Progenitor cell of endocrine pancreas (in vitro differentiated cells): Measurements from ENCODE around the gene PANX3. TPM values are rescaled to one million over a fixed set of nuclear protein-coding genes. Genes with fewer than 3 reads are reported as not detected.

ENCODE experiments used
- DNase-seq: peaks from one replicate; pipeline ENCODE4 v3.0.0; 2021; ENCODE audit warnings: low spot score; ENCODE audit not compliant: unreplicated experiment
- H3K27ac Mint-ChIP-seq: 2 replicates; pipeline ENCODE4 v1.8.0; 2021; ENCODE audit warnings: mild to moderate bottlenecking, moderate library complexity, mixed read lengths
- H3K27me3 Mint-ChIP-seq: 2 replicates; pipeline ENCODE4 v1.8.0; 2021; ENCODE audit warnings: mixed read lengths
- H3K36me3 Mint-ChIP-seq: 2 replicates; pipeline ENCODE4 v1.8.0; 2022; ENCODE audit warnings: mixed read lengths; ENCODE audit not compliant: insufficient read depth
- H3K4me1 Mint-ChIP-seq: 2 replicates; pipeline ENCODE4 v1.8.0; 2021; ENCODE audit warnings: low read depth, mixed read lengths
- H3K4me3 Mint-ChIP-seq: 2 replicates; pipeline ENCODE4 v1.8.0; 2021; ENCODE audit warnings: low read depth, mild to moderate bottlenecking, moderate library complexity, mixed read lengths
- H3K9me3 Mint-ChIP-seq: 2 replicates; pipeline ENCODE4 v1.8.0; 2021; ENCODE audit warnings: low read depth, mixed read lengths
- CTCF ChIP-seq: fragments of 200-600 bp; sonication (generic); IDR thresholded peaks from one replicate; pipeline ENCODE4 v1.5.0; 2021; ENCODE audit warnings: antibody characterized with exemption, mild to moderate bottlenecking; ENCODE audit not compliant: unreplicated experiment
- long read RNA-seq: library from polyadenylated mRNA; unstranded; transcript quantifications from one replicate; pipeline ENCODE4 v2.0.0, GENCODE V29; 2020
- total RNA-seq: library from RNA; stranded (reverse); gene quantifications from 2 replicates; pipeline ENCODE4 v1.2.1, GENCODE V29; 2021

The PANX3 gene, protein sequence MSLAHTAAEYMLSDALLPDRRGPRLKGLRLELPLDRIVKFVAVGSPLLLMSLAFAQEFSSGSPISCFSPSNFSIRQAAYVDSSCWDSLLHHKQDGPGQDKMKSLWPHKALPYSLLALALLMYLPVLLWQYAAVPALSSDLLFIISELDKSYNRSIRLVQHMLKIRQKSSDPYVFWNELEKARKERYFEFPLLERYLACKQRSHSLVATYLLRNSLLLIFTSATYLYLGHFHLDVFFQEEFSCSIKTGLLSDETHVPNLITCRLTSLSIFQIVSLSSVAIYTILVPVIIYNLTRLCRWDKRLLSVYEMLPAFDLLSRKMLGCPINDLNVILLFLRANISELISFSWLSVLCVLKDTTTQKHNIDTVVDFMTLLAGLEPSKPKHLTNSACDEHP
- total RNA-seq: not detected in 2 replicates
- long read RNA-seq: 0 reads

- Mint-ChIP-seq H3K9me3 (no peaks in the 10 kb centered on the region), H3K4me1 (no peaks in the 10 kb centered on the region), H3K36me3 (no peaks in the 10 kb centered on the region), H3K4me3 (no peak within 1 kb of the TSS), H3K27me3 (peaks cover 4% of the 10 kb centered on the region), H3K27ac (no peak within 1 kb of the TSS)
- TF ChIP-seq CTCF: no peak
- DNase-seq: no peak
Observed at GRCh38 chr11:124611064-124611463, at the start of gene PANX3. Gene PANX3 (plus strand): TSS chr11:124611428. CDS start chr11:124611557, 129 bp downstream.

- no peaks in the 10 kb centered on the region for H3K36me3 Mint-ChIP-seq
- H3K27ac Mint-ChIP-seq: no peak within 1 kb of the TSS
- H3K4me3 Mint-ChIP-seq: no peak within 1 kb of the TSS
- no peak for DNase-seq
- no peak for TF ChIP-seq CTCF
- no peaks in the 10 kb centered on the region for H3K4me1 Mint-ChIP-seq
- peaks cover 14% of the 10 kb centered on the region for H3K27me3 Mint-ChIP-seq
- peaks cover 12% of the 10 kb centered on the region for H3K9me3 Mint-ChIP-seq
Observed at GRCh38 chr11:124569697-124570096, 41.5 kb upstream of the PANX3 start, which contains the start of gene OR8A1. Gene OR8A1 (plus strand): TSS chr11:124569997. CDS start chr11:124570120, 123 bp downstream.

DNA sequence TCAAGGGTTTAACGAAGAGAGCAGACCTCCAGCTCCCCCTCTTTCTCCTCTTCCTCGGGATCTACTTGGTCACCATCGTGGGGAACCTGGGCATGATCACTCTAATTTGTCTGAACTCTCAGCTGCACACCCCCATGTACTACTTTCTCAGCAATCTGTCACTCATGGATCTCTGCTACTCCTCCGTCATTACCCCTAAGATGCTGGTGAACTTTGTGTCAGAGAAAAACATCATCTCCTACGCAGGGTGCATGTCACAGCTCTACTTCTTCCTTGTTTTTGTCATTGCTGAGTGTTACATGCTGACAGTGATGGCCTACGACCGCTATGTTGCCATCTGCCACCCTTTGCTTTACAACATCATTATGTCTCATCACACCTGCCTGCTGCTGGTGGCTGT lies 41.1 kb upstream of the PANX3 start:
- Mint-ChIP-seq H3K9me3 (peaks cover 12% of the 10 kb centered on the region), H3K4me1 (no peaks in the 10 kb centered on the region), H3K4me3 (no peak overlapping the region), H3K27ac (no peak overlapping the region), H3K27me3 (peaks cover 14% of the 10 kb centered on the region), H3K36me3 (no peaks in the 10 kb centered on the region)
- DNase-seq: no peak
- no peak for TF ChIP-seq CTCF

GRCh38 chr11:124577716-124578427 lies 33.4 kb upstream of the PANX3 start:
- Mint-ChIP-seq H3K4me1 (peaks cover 12% of the 10 kb centered on the region), H3K27ac (no peak overlapping the region), H3K4me3 (no peak overlapping the region), H3K9me3 (peaks cover 12% of the 10 kb centered on the region), H3K27me3 (peaks cover 19% of the 10 kb centered on the region), H3K36me3 (no peaks in the 10 kb centered on the region)
- no peak for DNase-seq
- no peak for TF ChIP-seq CTCF

DNA sequence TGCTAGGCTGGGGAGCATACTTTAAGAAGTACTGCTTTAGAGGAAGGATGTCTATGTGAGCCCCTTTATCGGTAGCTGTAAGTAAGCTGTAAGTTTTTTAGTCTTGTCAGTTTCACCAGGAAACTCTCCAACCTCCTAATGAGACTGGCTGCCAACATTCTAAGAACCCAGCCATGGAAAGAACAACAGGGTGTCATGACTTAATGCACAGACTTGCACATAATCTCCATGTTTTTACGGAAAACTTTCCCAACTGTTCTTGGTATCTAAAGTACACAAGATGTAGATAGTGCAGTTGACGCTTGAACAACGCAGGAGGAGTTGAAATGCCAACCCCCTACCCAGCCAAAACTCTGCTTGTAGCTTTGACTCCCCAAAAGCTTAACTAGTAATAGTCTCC lies 32.5 kb upstream of the PANX3 start:
- TF ChIP-seq CTCF: no peak
- no peak for DNase-seq
- no peak overlapping the region for H3K27ac Mint-ChIP-seq
- no peaks in the 10 kb centered on the region for H3K36me3 Mint-ChIP-seq
- peaks cover 19% of the 10 kb centered on the region for H3K27me3 Mint-ChIP-seq
- H3K9me3 Mint-ChIP-seq: peaks cover 9% of the 10 kb centered on the region
- no peak overlapping the region for H3K4me3 Mint-ChIP-seq
- peaks cover 15% of the 10 kb centered on the region for H3K4me1 Mint-ChIP-seq
